NT2/D1 (cell line): Measurements from ENCODE around the gene UBE2J2.

ENCODE experiments used
- SUZ12 ChIP-seq: IDR thresholded peaks from 2 replicates; pipeline ENCODE4 v1.6.1; 2011; ENCODE audit not compliant: insufficient read length, insufficient read depth; ENCODE audit errors: extremely low read depth
- YY1 ChIP-seq: IDR thresholded peaks from 2 replicates; pipeline ENCODE4 v1.6.1; 2011; ENCODE audit not compliant: insufficient read length, insufficient read depth
- ZNF274 ChIP-seq: IDR thresholded peaks from 2 replicates; pipeline ENCODE4 v1.6.1; 2011; ENCODE audit warnings: mild to moderate bottlenecking, low read depth, low read length

- no peak for TF ChIP-seq SUZ12
- no peak for TF ChIP-seq ZNF274
- no peak for TF ChIP-seq YY1
Measured at GRCh38 chr1:1279028-1279427, 5.4 kb upstream of the UBE2J2 start.
